Left ventricle myocardium inferior (tissue), 1 donor: ENCODE measurements around the gene ZNF365. TPM values are rescaled to one million over a fixed set of nuclear protein-coding genes. Genes with fewer than 3 reads are reported as not detected.

ENCODE experiments used
- DNase-seq: peaks from one replicate; pipeline ENCODE4 v3.0.0-alpha.2; 2020
- H3K27ac ChIP-seq: fragments of 200-600 bp; replicated peaks from 2 replicates; pipeline ENCODE4 v1.8.0; 2021
- H3K27me3 ChIP-seq: fragments of 200-600 bp; 2 replicates; pipeline ENCODE4 v1.8.0; 2021; ENCODE audit warnings: low read depth
- H3K36me3 ChIP-seq: fragments of 200-600 bp; 2 replicates; pipeline ENCODE4 v1.8.0; 2021
- H3K4me1 ChIP-seq: fragments of 200-600 bp; 2 replicates; pipeline ENCODE4 v1.8.0; 2021
- H3K4me3 ChIP-seq: fragments of 200-600 bp; 2 replicates; pipeline ENCODE4 v1.8.0; 2021; ENCODE audit warnings: mild to moderate bottlenecking, moderate library complexity
- H3K9me3 ChIP-seq: fragments of 200-600 bp; replicated peaks from 2 replicates; pipeline ENCODE4 v1.8.0; 2021
- intact Hi-C: fragments of 100-400 bp; cut with micrococcal nuclease; formaldehyde crosslinking; loops from one replicate; pipeline ENCODE4 v1.11.0; 2022
- total RNA-seq: library from RNA; stranded (reverse); fragmentation: NEBNext Ultra II Directional; extraction: Animal tissue kit (Norgen Biotek cat#: 25700); gene quantifications from one replicate; pipeline ENCODE4 v1.2.1, GENCODE V29; 2021
- TF ChIP-seq, protein P1 (sequence below): fragments of 200-600 bp; IDR thresholded peaks from 2 replicates; pipeline ENCODE4 v1.8.0; 2021; ENCODE audit warnings: antibody characterized with exemption, mild to moderate bottlenecking, borderline replicate concordance
- donor health status: DM: no; HTN: yes; CAD: no; lungs with severe emphysema.

ZNF365 gene
- total RNA-seq, 1 donor from 2014 or later = 0.60 TPM

DNA sequence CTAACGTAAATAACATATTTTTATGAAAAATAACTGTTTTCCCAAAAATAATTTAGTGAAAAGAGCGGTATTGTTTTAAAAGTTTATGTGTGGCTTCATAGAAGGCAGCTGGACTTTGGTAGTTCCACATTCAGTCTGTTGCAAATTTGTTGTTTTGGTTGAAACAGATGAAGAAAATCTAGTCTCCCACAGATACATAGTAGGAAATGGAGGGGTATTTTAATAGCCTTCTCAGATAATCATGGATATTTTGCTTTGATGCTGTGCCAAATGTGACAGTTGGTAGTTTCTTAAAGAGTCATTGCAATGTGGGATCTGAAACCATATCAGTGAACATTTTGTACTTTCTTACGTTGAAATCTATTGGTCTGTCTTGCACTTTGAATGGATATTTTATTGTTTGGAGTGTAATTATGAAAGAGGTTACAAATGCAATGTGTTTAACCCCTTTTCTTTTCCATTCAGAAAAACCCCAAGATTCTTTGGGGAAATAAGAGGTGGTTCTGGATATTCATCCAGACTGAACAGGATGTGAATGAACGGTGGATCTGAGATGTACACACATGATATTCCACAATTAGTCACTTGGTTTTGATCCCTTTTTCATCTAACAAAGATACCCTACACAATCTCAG lies 10.4 kb downstream of the ZNF365 start:
- no peaks in the 10 kb centered on the region for H3K4me1 ChIP-seq
- intact Hi-C loops = no loop called here
- H3K27ac ChIP-seq = no peak overlapping the region
- no peaks in the 10 kb centered on the region for H3K9me3 ChIP-seq
- no peak overlapping the region for H3K4me3 ChIP-seq
- TF ChIP-seq, protein P1, sequence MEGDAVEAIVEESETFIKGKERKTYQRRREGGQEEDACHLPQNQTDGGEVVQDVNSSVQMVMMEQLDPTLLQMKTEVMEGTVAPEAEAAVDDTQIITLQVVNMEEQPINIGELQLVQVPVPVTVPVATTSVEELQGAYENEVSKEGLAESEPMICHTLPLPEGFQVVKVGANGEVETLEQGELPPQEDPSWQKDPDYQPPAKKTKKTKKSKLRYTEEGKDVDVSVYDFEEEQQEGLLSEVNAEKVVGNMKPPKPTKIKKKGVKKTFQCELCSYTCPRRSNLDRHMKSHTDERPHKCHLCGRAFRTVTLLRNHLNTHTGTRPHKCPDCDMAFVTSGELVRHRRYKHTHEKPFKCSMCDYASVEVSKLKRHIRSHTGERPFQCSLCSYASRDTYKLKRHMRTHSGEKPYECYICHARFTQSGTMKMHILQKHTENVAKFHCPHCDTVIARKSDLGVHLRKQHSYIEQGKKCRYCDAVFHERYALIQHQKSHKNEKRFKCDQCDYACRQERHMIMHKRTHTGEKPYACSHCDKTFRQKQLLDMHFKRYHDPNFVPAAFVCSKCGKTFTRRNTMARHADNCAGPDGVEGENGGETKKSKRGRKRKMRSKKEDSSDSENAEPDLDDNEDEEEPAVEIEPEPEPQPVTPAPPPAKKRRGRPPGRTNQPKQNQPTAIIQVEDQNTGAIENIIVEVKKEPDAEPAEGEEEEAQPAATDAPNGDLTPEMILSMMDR = no peak
- H3K36me3 ChIP-seq = no peaks in the 10 kb centered on the region
- H3K27me3 ChIP-seq = peaks cover 10% of the 10 kb centered on the region
- no peak for DNase-seq

DNA sequence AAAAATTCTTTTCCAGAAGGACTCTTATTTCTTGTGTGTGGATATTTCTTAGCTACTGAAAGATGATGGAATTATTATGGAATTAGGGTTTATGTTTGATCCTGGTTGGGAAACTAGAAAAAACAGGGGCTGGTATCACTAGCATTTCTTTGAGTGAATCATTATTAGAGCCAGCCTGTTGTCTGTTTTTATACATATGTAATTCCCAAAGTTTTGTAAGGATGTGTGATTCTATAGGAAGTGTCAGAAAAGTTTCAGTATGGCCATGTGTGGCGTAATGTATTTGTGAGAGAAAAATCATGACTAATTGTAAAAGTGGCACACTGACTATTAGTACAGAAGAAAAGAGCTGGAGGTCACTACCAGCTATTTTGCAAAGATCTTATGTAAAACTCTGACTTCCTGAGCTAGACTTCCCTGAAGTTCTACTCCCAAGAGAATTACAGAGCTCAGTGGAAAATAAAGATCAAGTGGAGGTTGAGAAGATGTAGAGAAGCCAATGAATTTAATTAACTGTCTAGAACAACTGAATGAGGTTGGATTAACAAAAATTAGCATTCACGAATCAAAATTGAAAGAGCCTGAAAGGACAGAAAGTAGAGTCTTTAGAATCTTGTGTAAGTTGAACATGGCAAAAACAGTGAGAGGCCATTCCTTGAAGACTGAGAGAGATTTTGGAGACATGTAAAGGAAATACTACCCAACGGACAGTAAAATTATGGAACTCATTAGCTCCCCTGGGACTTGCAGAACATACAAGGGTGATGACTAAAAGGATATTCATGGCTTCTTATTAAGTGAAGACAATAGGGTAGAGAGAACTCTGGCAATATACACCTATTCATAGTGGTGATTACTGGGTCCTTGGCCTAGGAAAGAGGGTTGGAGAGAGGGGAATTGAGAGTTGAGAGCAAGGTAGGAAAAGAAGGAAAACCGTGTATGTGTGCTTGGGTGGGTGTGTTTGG lies 12.5 kb downstream of the ZNF365 start:
- H3K4me1 ChIP-seq = no peaks in the 10 kb centered on the region
- intact Hi-C loops = no loop called here

DNA sequence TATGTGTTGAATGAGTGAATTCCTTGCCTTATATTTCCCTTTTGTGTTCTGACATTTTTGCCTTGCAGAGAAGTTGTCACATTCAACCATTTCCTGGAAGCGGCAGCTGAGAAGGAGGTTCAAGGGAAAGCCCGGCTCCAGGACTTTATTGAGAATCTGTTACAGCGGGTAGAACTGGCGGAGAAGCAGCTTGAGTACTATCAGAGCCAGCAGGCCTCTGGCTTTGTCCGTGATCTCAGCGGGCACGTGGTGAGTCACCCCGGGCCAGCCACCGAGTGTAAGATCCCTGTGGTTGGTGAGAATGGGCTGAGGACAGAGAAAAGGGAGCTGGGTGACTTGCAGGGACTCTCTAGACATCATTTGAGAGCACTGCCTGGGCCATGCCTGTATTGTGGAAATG lies 14.2 kb downstream of the ZNF365 start:
- Histone ChIP-seq H3K27me3 (peaks cover 9% of the 10 kb centered on the region), H3K9me3 (no peaks in the 10 kb centered on the region), H3K4me3 (no peak overlapping the region), H3K36me3 (no peaks in the 10 kb centered on the region), H3K27ac (no peak overlapping the region), H3K4me1 (no peaks in the 10 kb centered on the region)
- intact Hi-C loops = no loop called here
- no peak for DNase-seq
- TF ChIP-seq, protein P1 = no peak

More for the DNA sequence above, 12.5 kb downstream of the ZNF365 start:
- Histone ChIP-seq H3K9me3 (no peaks in the 10 kb centered on the region), H3K27ac (no peak overlapping the region), H3K36me3 (no peaks in the 10 kb centered on the region), H3K27me3 (peaks cover 10% of the 10 kb centered on the region), H3K4me3 (no peak overlapping the region)
- DNase-seq = no peak
- TF ChIP-seq, protein P1 = no peak

DNA sequence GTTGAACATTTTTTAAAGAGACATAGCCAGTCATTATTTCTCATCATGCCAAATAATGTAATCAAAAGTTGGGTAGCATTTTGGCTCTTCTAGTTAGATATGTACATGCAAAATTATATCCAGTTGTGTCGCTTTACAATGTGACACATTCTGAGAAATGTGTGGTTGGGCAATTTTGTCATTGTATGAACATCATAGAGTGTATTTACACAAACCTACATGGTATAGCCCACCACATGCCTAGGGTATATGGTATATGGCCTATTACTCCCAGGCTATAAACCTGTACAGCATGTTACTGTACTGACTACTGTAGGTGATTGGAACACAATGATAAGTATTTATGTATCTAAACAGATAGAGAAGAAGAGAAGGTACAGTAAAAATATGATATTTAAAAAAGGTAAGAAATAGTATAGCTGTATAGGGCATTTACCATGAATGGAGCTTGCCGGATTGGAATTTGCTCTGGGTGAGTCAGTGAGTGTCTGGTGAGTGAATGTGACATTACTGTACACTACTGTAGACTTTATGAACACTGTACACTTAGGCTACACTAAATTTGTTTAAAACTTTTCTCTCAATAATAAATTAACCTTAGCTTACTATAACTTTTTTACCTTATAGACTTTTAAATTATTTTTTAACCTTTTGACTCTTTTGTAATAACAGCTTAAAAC lies 16.5 kb downstream of the ZNF365 start:
- Histone ChIP-seq H3K27me3 (peaks cover 16% of the 10 kb centered on the region), H3K4me1 (no peaks in the 10 kb centered on the region), H3K27ac (no peak overlapping the region), H3K36me3 (no peaks in the 10 kb centered on the region), H3K4me3 (no peak overlapping the region), H3K9me3 (no peaks in the 10 kb centered on the region)
- no peak for DNase-seq
- TF ChIP-seq, protein P1 = no peak
- intact Hi-C loops = no loop called here

DNA sequence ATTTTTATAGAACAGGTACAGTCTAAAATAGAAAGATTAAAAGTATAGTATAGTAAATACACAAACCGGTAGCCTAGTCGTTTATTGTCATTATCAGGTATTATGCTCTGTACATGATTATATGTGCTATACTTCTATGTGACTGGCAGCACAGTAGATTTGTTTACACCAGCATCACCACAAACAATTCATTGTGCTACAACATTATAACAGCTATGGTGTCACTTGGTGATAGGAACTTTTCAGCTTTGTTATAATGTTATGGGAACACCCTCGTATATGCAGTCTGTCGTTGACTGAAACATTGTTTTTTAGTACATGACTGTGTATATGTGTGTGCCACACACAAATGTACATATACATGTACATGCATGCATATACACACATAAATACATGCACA lies 19.1 kb downstream of the ZNF365 start:
- DNase-seq = no peak
- Histone ChIP-seq H3K4me3 (no peak overlapping the region), H3K9me3 (no peaks in the 10 kb centered on the region), H3K27me3 (peaks cover 16% of the 10 kb centered on the region), H3K4me1 (no peaks in the 10 kb centered on the region), H3K27ac (no peak overlapping the region), H3K36me3 (no peaks in the 10 kb centered on the region)
- intact Hi-C loops = no loop called here
- TF ChIP-seq, protein P1 = no peak
